ENCODE data around the gene SH3BP5.

DNA sequence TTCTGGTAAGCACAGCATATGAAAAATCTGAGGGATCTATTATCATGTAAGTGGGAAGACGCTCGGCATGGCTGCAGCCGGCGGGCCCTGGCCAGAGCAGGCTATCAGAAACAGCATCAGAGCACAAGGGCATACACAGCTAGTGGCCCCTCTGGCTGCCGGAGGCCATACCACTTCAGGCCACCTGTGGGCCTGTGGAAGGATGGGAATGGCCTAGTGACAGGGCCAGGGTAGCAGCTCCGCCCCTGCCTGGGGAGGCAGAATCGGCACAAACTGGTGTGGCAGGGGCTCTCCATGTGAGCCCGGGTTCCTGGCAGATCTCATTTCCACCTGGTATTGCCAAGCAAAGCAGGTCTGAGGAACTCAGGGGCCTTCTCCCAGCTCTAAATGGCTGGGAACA is 46.4 kb downstream of the SH3BP5 start:
- TF ChIP-seq CTCF (IDR thresholded peaks at IDR 0.05) (no peak), EP300 (IDR thresholded peaks at IDR 0.05) (no peak)

Data from tibial nerve (tissue), 4 donors.